ENCODE results near the gene ZBTB20.

DNA sequence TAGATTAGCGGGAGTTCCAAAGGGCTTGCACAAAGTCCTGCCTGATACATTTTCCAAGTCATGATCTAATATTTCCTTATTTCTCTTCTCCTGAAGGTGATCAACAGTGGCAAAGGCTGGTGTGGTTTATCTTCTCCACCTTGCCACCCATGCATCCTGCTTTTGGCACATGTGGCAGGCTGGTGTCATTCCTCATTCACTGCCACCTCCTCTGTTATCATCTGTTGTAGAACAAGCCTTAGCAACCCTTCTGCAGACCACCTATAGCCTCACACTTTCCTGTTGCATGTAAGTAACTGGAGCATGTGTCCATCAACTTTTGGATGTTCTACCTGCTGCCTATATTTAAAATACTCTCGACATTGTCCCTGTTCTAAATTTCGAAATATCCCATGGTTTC, 294.1 kb downstream of the ZBTB20 start:
- TF ChIP-seq, protein P1, sequence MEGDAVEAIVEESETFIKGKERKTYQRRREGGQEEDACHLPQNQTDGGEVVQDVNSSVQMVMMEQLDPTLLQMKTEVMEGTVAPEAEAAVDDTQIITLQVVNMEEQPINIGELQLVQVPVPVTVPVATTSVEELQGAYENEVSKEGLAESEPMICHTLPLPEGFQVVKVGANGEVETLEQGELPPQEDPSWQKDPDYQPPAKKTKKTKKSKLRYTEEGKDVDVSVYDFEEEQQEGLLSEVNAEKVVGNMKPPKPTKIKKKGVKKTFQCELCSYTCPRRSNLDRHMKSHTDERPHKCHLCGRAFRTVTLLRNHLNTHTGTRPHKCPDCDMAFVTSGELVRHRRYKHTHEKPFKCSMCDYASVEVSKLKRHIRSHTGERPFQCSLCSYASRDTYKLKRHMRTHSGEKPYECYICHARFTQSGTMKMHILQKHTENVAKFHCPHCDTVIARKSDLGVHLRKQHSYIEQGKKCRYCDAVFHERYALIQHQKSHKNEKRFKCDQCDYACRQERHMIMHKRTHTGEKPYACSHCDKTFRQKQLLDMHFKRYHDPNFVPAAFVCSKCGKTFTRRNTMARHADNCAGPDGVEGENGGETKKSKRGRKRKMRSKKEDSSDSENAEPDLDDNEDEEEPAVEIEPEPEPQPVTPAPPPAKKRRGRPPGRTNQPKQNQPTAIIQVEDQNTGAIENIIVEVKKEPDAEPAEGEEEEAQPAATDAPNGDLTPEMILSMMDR (IDR thresholded peaks at IDR 0.05; ENCODE audit: insufficient read depth, low read length, poor library complexity, severe bottlenecking): no peak
- TF ChIP-seq EZH2phosphoT487 (conservative IDR thresholded peaks at IDR 0.05; ENCODE audit: low read length): no peak

Data from SU-DHL-6 (cell line).